Sigmoid colon (tissue), 7 donors: ENCODE results near the gene MAD2L1. TPM values are rescaled to one million over a fixed set of nuclear protein-coding genes. Genes with fewer than 3 reads are reported as not detected.

Source experiments
- DNase-seq: peaks from one replicate; pipeline ENCODE4 v3.0.0-alpha.2; 2019
- H3K27ac ChIP-seq, 4 donors: fragments of 200-600 bp; sonication (generic); one replicate each; pipeline ENCODE4 v1.5.1; 2016 to 2019; ENCODE audit warnings: mild to moderate bottlenecking in 1 of 4
- H3K27me3 ChIP-seq, 3 donors: fragments of 200-600 bp; sonication (generic); one replicate each; pipeline ENCODE4 v1.5.1; 2019; ENCODE audit warnings: mild to moderate bottlenecking in 1 of 3
- H3K36me3 ChIP-seq, 4 donors: fragments of 200-600 bp; sonication (generic); one replicate each; pipeline ENCODE4 v1.5.1; 2016 to 2019
- H3K4me1 ChIP-seq, 4 donors: fragments of 200-600 bp; sonication (generic); one replicate each; pipeline ENCODE4 v1.5.1; 2017 to 2019
- H3K4me3 ChIP-seq, 4 donors: fragments of 200-600 bp; sonication (generic); one replicate each; pipeline ENCODE4 v1.5.1; 2017 to 2019; ENCODE audit warnings: mild to moderate bottlenecking in 2 of 4, moderate library complexity in 1 of 4
- H3K9me3 ChIP-seq, 4 donors: fragments of 200-600 bp in 3 of 4; sonication (generic) in 3 of 4; one replicate each; pipeline versions ENCODE4 v1.5.1 to v1.6.1; 2013 to 2019
- CTCF ChIP-seq, 4 experiments: fragments of 450-650 bp in 3 of 4; fragments of 200-600 bp in 1 of 4; IDR thresholded peaks; one replicate each; pipeline ENCODE4 v1.5.1; 2016 to 2019; ENCODE audit warnings: antibody characterized with exemption in 4 of 4, mild to moderate bottlenecking in 3 of 4, moderate library complexity in 2 of 4
- EP300 ChIP-seq, 4 donors: sonication (generic); formaldehyde crosslinking; IDR thresholded peaks; one replicate each; pipeline ENCODE4 v1.6.1; 2017; ENCODE audit warnings: antibody characterized with exemption in 4 of 4
- POLR2A ChIP-seq, 2 donors: fragments of 450-650 bp; IDR thresholded peaks; one replicate each; pipeline ENCODE4 v1.6.1; 2016; ENCODE audit warnings: antibody characterized with exemption in 2 of 2, mild to moderate bottlenecking in 2 of 2, moderate library complexity in 2 of 2
- POLR2AphosphoS5 ChIP-seq, 4 donors: sonication (generic); formaldehyde crosslinking; IDR thresholded peaks; one replicate each; pipeline ENCODE4 v1.6.1; 2017; ENCODE audit warnings: antibody characterized with exemption in 4 of 4
- WGBS, 2 donors: extraction: QIAGEN DNeasy Blood & Tissue Kit; methylation state at CpG; one replicate each; pipeline ENCODE4 v1.1.7; 2013; 5-methylcytosine and 5-hydroxymethylcytosine counted together
- intact Hi-C: fragments of 100-400 bp; cut with DNase I; formaldehyde crosslinking; loops from one replicate; pipeline ENCODE4 v1.15.1; 2023
- polyA plus RNA-seq, 3 donors: library from polyadenylated mRNA; stranded (reverse); fragments of 200-250 nt; gene quantifications; one replicate each; pipeline ENCODE4 v1.2.3, GENCODE V29; 2013
- total RNA-seq, 4 donors: library from RNA; depleted of rRNA; stranded (reverse); fragments of >200 nt; gene quantifications; one replicate each; pipeline ENCODE4 v1.1.0, GENCODE V29; 2016
- donor health status: healthy with polysubstance abuse.
- donor health status: Bipolar disorder and iron deficiency.
- donor health status: healthy.

The MAD2L1 gene
- total and polyA plus RNA-seq, 7 donors = 0.95 to 28.7 (median 2.1) TPM

- no peak for DNase-seq
- Histone ChIP-seq H3K9me3 (no peaks in the 10 kb centered on the region), H3K36me3 (no peaks in the 10 kb centered on the region), H3K27me3 (no peaks in the 10 kb centered on the region), H3K27ac (no peak overlapping the region), H3K4me1 (no peaks in the 10 kb centered on the region), H3K4me3 (no peak overlapping the region)
- intact Hi-C loops = no loop called here
- no peak for TF ChIP-seq EP300 (IDR thresholded peaks at IDR 0.05)
- TF ChIP-seq POLR2AphosphoS5 (IDR thresholded peaks at IDR 0.05) = no peak
- no peak for TF ChIP-seq POLR2A (IDR thresholded peaks at IDR 0.05)
- no peak for TF ChIP-seq CTCF (IDR thresholded peaks at IDR 0.05)
- WGBS, 2 donors = 68 to 93% methylated on average over 1 of the region's 1 CpG
These were observed 41.1 kb downstream of the MAD2L1 start for GRCh38 chr4:120025516-120025915.

- no peak overlapping the region for H3K27ac ChIP-seq
- H3K27me3 ChIP-seq = no peaks in the 10 kb centered on the region
- no peaks in the 10 kb centered on the region for H3K9me3 ChIP-seq
- intact Hi-C loops = no loop called here
- 95 to 96% methylated on average over 1 of the region's 1 CpG for WGBS, 2 donors
- no peaks in the 10 kb centered on the region for H3K4me1 ChIP-seq
- no peak for TF ChIP-seq CTCF (IDR thresholded peaks at IDR 0.05)
- TF ChIP-seq POLR2A (IDR thresholded peaks at IDR 0.05) = no peak
- TF ChIP-seq POLR2AphosphoS5 (IDR thresholded peaks at IDR 0.05) = no peak
- no peak for TF ChIP-seq EP300 (IDR thresholded peaks at IDR 0.05)
- no peaks in the 10 kb centered on the region for H3K36me3 ChIP-seq
- DNase-seq = no peak
- no peak overlapping the region for H3K4me3 ChIP-seq
These were observed 47.9 kb downstream of the MAD2L1 start for GRCh38 chr4:120018786-120019185.

- H3K4me3 ChIP-seq = no peak overlapping the region
- TF ChIP-seq POLR2AphosphoS5 (IDR thresholded peaks at IDR 0.05) = no peak
- no peak for TF ChIP-seq CTCF (IDR thresholded peaks at IDR 0.05)
- TF ChIP-seq POLR2A (IDR thresholded peaks at IDR 0.05) = no peak
- no peak for TF ChIP-seq EP300 (IDR thresholded peaks at IDR 0.05)
- no peaks in the 10 kb centered on the region for H3K36me3 ChIP-seq
- no peak overlapping the region for H3K27ac ChIP-seq
- DNase-seq = no peak
- 89 to 94% methylated on average over 6 of the region's 6 CpGs for WGBS, 2 donors
- no peaks in the 10 kb centered on the region for H3K4me1 ChIP-seq
- H3K27me3 ChIP-seq = no peaks in the 10 kb centered on the region
- intact Hi-C loops = no loop called here
- H3K9me3 ChIP-seq = no peaks in the 10 kb centered on the region
These were observed 48.5 kb downstream of the MAD2L1 start for GRCh38 chr4:120017939-120018692.

GRCh38 chr4:120011725-120012124 lies 54.9 kb downstream of the MAD2L1 start:
- TF ChIP-seq POLR2A (IDR thresholded peaks at IDR 0.05) (no peak), CTCF (IDR thresholded peaks at IDR 0.05) (no peak), EP300 (IDR thresholded peaks at IDR 0.05) (no peak), POLR2AphosphoS5 (IDR thresholded peaks at IDR 0.05) (no peak)
- DNase-seq = no peak
- H3K36me3 ChIP-seq = no peaks in the 10 kb centered on the region
- no peaks in the 10 kb centered on the region for H3K9me3 ChIP-seq
- H3K27ac ChIP-seq = no peak overlapping the region
- intact Hi-C loops = no loop called here
- H3K27me3 ChIP-seq = no peaks in the 10 kb centered on the region
- peaks cover 0 to 16% (median 11%) of the 10 kb centered on the region in 4 donors for H3K4me1 ChIP-seq
- no peak overlapping the region for H3K4me3 ChIP-seq
- 62 to 83% methylated on average over 2 of the region's 2 CpGs for WGBS, 2 donors

- H3K27me3 ChIP-seq = no peaks in the 10 kb centered on the region
- DNase-seq = no peak
- WGBS, 2 donors = 92% methylated on average over 4 of the region's 4 CpGs
- no peak overlapping the region for H3K27ac ChIP-seq
- H3K4me3 ChIP-seq = no peak overlapping the region
- intact Hi-C loops = no loop called here
- TF ChIP-seq POLR2AphosphoS5 (IDR thresholded peaks at IDR 0.05) = no peak
- no peak for TF ChIP-seq POLR2A (IDR thresholded peaks at IDR 0.05)
- no peak for TF ChIP-seq EP300 (IDR thresholded peaks at IDR 0.05)
- no peak for TF ChIP-seq CTCF (IDR thresholded peaks at IDR 0.05)
- peaks cover 0 to 17% (median 13%) of the 10 kb centered on the region in 4 donors for H3K4me1 ChIP-seq
- H3K9me3 ChIP-seq = no peaks in the 10 kb centered on the region
- H3K36me3 ChIP-seq = no peaks in the 10 kb centered on the region
These were observed 56.0 kb downstream of the MAD2L1 start for GRCh38 chr4:120010646-120011045.
